WTC11 (cell line): ENCODE data around the gene CLEC4D. TPM values are rescaled to one million over a fixed set of nuclear protein-coding genes. Genes with fewer than 3 reads are reported as not detected.

ENCODE experiments used
- ATAC-seq: fragments of 200-7000 bp; cut with Tn5 transposase; 2 replicates; pipeline ENCODE4 v1.10.0; 2021; ENCODE audit warnings: mild to moderate bottlenecking, moderate library complexity
- CTCF ChIA-PET: fragments of 300-600 bp; sonication (Branson Sonifier 250); formaldehyde crosslinking; loops from one replicate; lab custom pipeline; 2021; ENCODE audit warnings: antibody characterized with exemption; lab: Charles Lee
- POLR2A ChIA-PET: fragments of 350-600 bp; sonication (Branson Sonifier 250); formaldehyde crosslinking; loops from one replicate; lab custom pipeline; 2021; ENCODE audit warnings: antibody characterized with exemption; lab: Charles Lee
- DNase-seq: peaks from one replicate; pipeline ENCODE4 v3.0.0; 2021; ENCODE audit warnings: low spot score
- H3K27ac Mint-ChIP-seq: 2 replicates; pipeline ENCODE4 v1.8.0; 2021; ENCODE audit warnings: mixed read lengths
- H3K27me3 Mint-ChIP-seq: 2 replicates; pipeline ENCODE4 v1.8.0; 2021; ENCODE audit warnings: low read depth, mild to moderate bottlenecking, moderate library complexity, mixed read lengths
- H3K36me3 Mint-ChIP-seq: 2 replicates; pipeline ENCODE4 v1.8.0; 2021; ENCODE audit warnings: mixed read lengths
- H3K4me1 Mint-ChIP-seq: 2 replicates; pipeline ENCODE4 v1.8.0; 2022; ENCODE audit warnings: mixed read lengths
- H3K4me3 Mint-ChIP-seq: 2 replicates; pipeline ENCODE4 v1.8.0; 2021; ENCODE audit warnings: mild to moderate bottlenecking, moderate library complexity, mixed read lengths
- H3K9me3 Mint-ChIP-seq: 2 replicates; pipeline ENCODE4 v1.8.0; 2021; ENCODE audit warnings: mixed read lengths
- ATF3 ChIP-seq: sonication (generic); formaldehyde crosslinking; conservative IDR thresholded peaks from 2 replicates; pipeline ENCODE4 v1.8.1; 2022; ENCODE audit warnings: mild to moderate bottlenecking, missing genetic modification reagents
- ESRRA ChIP-seq: sonication (generic); formaldehyde crosslinking; IDR thresholded peaks from 2 replicates; pipeline ENCODE4 v1.8.1; 2022; ENCODE audit warnings: mild to moderate bottlenecking, missing genetic modification reagents, borderline replicate concordance
- ETV6 ChIP-seq: sonication (generic); formaldehyde crosslinking; IDR thresholded peaks from 2 replicates; pipeline ENCODE4 v1.8.1; 2022; ENCODE audit warnings: mild to moderate bottlenecking, missing genetic modification reagents
- FOXJ3 ChIP-seq: sonication (generic); formaldehyde crosslinking; IDR thresholded peaks from 2 replicates; pipeline ENCODE4 v1.9.0; 2021; ENCODE audit warnings: missing genetic modification reagents, mild to moderate bottlenecking, borderline replicate concordance
- FOXP1 ChIP-seq: sonication (generic); formaldehyde crosslinking; IDR thresholded peaks from 2 replicates; pipeline ENCODE4 v1.8.0; 2022; ENCODE audit warnings: missing genetic modification reagents, mild to moderate bottlenecking, moderate library complexity, borderline replicate concordance
- IRF2 ChIP-seq: sonication (generic); formaldehyde crosslinking; IDR thresholded peaks from 2 replicates; pipeline ENCODE4 v1.8.0; 2022; ENCODE audit warnings: low read depth, missing genetic modification reagents, borderline replicate concordance
- NFE2L1 ChIP-seq: sonication (generic); formaldehyde crosslinking; IDR thresholded peaks from 2 replicates; pipeline ENCODE4 v1.8.1; 2023; ENCODE audit warnings: missing genetic modification reagents
- NR1H2 ChIP-seq: sonication (generic); formaldehyde crosslinking; IDR thresholded peaks from 2 replicates; pipeline ENCODE4 v1.9.0; 2021; ENCODE audit warnings: mild to moderate bottlenecking, moderate library complexity, missing genetic modification reagents
- RORB ChIP-seq: fragments of 250-450 bp; sonication (Bioruptor Pico); IDR thresholded peaks from 2 replicates; pipeline ENCODE4 v1.9.0; 2021; ENCODE audit warnings: mild to moderate bottlenecking
- SMAD3 ChIP-seq: sonication (generic); formaldehyde crosslinking; IDR thresholded peaks from 2 replicates; pipeline ENCODE4 v1.8.0; 2022; ENCODE audit warnings: missing genetic modification reagents, mild to moderate bottlenecking, borderline replicate concordance
- SMAD4 ChIP-seq: sonication (generic); formaldehyde crosslinking; IDR thresholded peaks from 2 replicates; pipeline ENCODE4 v1.8.0; 2022; ENCODE audit warnings: mild to moderate bottlenecking, missing genetic modification reagents
- TCF7 ChIP-seq: sonication (generic); formaldehyde crosslinking; IDR thresholded peaks from 2 replicates; pipeline ENCODE4 v1.8.0; 2022; ENCODE audit warnings: mild to moderate bottlenecking, low read depth, missing genetic modification reagents, moderate library complexity
- TEAD4 ChIP-seq: sonication (generic); formaldehyde crosslinking; IDR thresholded peaks from 2 replicates; pipeline ENCODE4 v1.8.0; 2022; ENCODE audit warnings: mild to moderate bottlenecking, missing genetic modification reagents
- TP53 ChIP-seq: sonication (generic); formaldehyde crosslinking; IDR thresholded peaks from 2 replicates; pipeline ENCODE4 v1.8.1; 2023; ENCODE audit warnings: mild to moderate bottlenecking, missing genetic modification reagents
- ZNF121 ChIP-seq: sonication (generic); formaldehyde crosslinking; IDR thresholded peaks from 2 replicates; pipeline ENCODE4 v1.8.0; 2023; ENCODE audit warnings: missing genetic modification reagents
- ZNF281 ChIP-seq: sonication (generic); formaldehyde crosslinking; IDR thresholded peaks from 2 replicates; pipeline ENCODE4 v1.8.0; 2023; ENCODE audit warnings: mild to moderate bottlenecking, missing genetic modification reagents
- ZNF425 ChIP-seq: fragments of 250-450 bp; sonication (Bioruptor Pico); conservative IDR thresholded peaks from 2 replicates; pipeline ENCODE4 v1.9.0; 2021; ENCODE audit warnings: mild to moderate bottlenecking
- ZNF512 ChIP-seq: sonication (generic); formaldehyde crosslinking; IDR thresholded peaks from 2 replicates; pipeline ENCODE4 v1.8.1; 2022; ENCODE audit warnings: missing genetic modification reagents, borderline replicate concordance
- ZNF671 ChIP-seq: fragments of 250-450 bp; sonication (Bioruptor Pico); IDR thresholded peaks from 2 replicates; pipeline ENCODE4 v1.8.0; 2021; ENCODE audit warnings: mild to moderate bottlenecking
- total RNA-seq: library from RNA; stranded (reverse); gene quantifications from 3 replicates; pipeline ENCODE4 v1.2.3, GENCODE V29; 2021

The CLEC4D gene
- total RNA-seq, 1 experiment from 2014 or later, result 0.09 TPM

GRCh38 chr12:8508910-8509841 is 4.1 kb upstream of the CLEC4D start:
- Mint-ChIP-seq H3K27me3 (no peaks in the 10 kb centered on the region; the same call in 1 of the 2 replicates), H3K36me3 (no peaks in the 10 kb centered on the region), H3K9me3 (peaks cover 3% of the 10 kb centered on the region; the same call in 1 of the 2 replicates)
- peak; percentile 66 for ATAC-seq
- TF ChIP-seq ETV6 (CRISPR knock-in tag) (no peak), SMAD4 (no peak), TCF7 (CRISPR knock-in tag) (no peak), IRF2 (no peak), FOXJ3 (no peak), RORB (CRISPR knock-in tag) (no peak), NFE2L1 (CRISPR knock-in tag) (no peak), ZNF121 (no peak), NR1H2 (no peak), ZNF281 (no peak)
- TF ChIP-seq, all 79 proteins: peak for 0
- ChIA-PET CTCF (interaction anchor here (0.6 to 2.3 kb wide), 5 partner anchors 10 to 351 kb away, joined by 3 to 10 read pairs (median 3); no protein-coding TSS in a partner anchor), POLR2A (no interaction called here)
- no peak overlapping the region for H3K27ac Mint-ChIP-seq
- peaks cover 21% of the 10 kb centered on the region for H3K4me1 Mint-ChIP-seq
- no peak overlapping the region for H3K4me3 Mint-ChIP-seq
- DNase-seq, result no peak

- Mint-ChIP-seq H3K36me3 (no peaks in the 10 kb centered on the region), H3K27me3 (no peaks in the 10 kb centered on the region), H3K4me1 (no peaks in the 10 kb centered on the region), H3K9me3 (peaks cover 5% of the 10 kb centered on the region), H3K4me3 (no peak overlapping the region), H3K27ac (no peak overlapping the region)
- no peak for TF ChIP-seq NFE2L1 (CRISPR knock-in tag)
- no peak for TF ChIP-seq ZNF671 (CRISPR knock-in tag)
- no peak for TF ChIP-seq ESRRA (CRISPR knock-in tag)
- no peak for TF ChIP-seq TEAD4 (CRISPR knock-in tag)
- TF ChIP-seq ZNF425 (CRISPR knock-in tag), result no peak
- TF ChIP-seq ZNF512 (CRISPR knock-in tag), result no peak
- TF ChIP-seq ZNF121, result no peak
- TF ChIP-seq TCF7 (CRISPR knock-in tag), result no peak
- no peak for TF ChIP-seq TP53 (CRISPR knock-in tag)
- TF ChIP-seq ATF3 (CRISPR knock-in tag), result no peak
- TF ChIP-seq FOXP1 (CRISPR knock-in tag), result no peak
- no peak for TF ChIP-seq SMAD4
- no peak for TF ChIP-seq SMAD3 (CRISPR knock-in tag)
- CTCF ChIA-PET, result interaction anchor here (1.7 kb wide), 1 partner anchor 26 kb away, joined by 5 read pairs; no protein-coding TSS in a partner anchor
- POLR2A ChIA-PET, result no interaction called here
- no peak for ATAC-seq
- no peak for DNase-seq
These were observed 4.7 kb downstream of the CLEC4D start for GRCh38 chr12:8517971-8518370.
